GM12878 (cell line): ENCODE measurements around the gene TRMT1. TPM values are rescaled to one million over a fixed set of nuclear protein-coding genes. Genes with fewer than 3 reads are reported as not detected.
"Not testable (repeated sequence)": the region's sequence is repeated elsewhere in the genome, so short reads cannot be mapped to it uniquely, and the experiment has no call there.

Experiments
- ATAC-seq: fragments of 200-7000 bp; cut with Tn5 transposase; 3 replicates; pipeline ENCODE4 v1.9.1; 2020; ENCODE audit warnings: mild to moderate bottlenecking, moderate library complexity
- BruUV-seq: library from RNA; stranded (reverse); fragments of 400-500 nt; replicated peaks from 2 replicates; lab custom pipeline; 2021; lab: Mats Ljungman, UMichigan
- CTCF ChIA-PET: fragments of 300-600 bp; sonication (Branson Sonifier 250); formaldehyde crosslinking; extraction: SDS; loops from one replicate; lab custom pipeline; 2021; ENCODE audit warnings: inconsistent platforms; lab: Yijun Ruan, JAX
- POLR2A ChIA-PET: fragments of 350-600 bp; formaldehyde crosslinking; extraction: SDS; loops from one replicate; lab custom pipeline; 2021; ENCODE audit warnings: inconsistent platforms; lab: Charles Lee
- RAD21 ChIA-PET: fragments of 300-600 bp; sonication (Branson Sonifier 250); formaldehyde crosslinking; loops from one replicate; lab custom pipeline; 2023; ENCODE audit warnings: antibody characterized with exemption; ENCODE audit not compliant: unreplicated experiment; lab: Charles Lee
- SMC1A ChIA-PET: fragments of 300-600 bp; sonication (Branson Sonifier 250); formaldehyde crosslinking; loops from one replicate; lab custom pipeline; 2023; ENCODE audit not compliant: unreplicated experiment, uncharacterized antibody; lab: Charles Lee
- DNase-seq: peaks from one replicate; pipeline ENCODE4 v3.0.0-alpha.2; 2011; ENCODE audit warnings: low read depth, low spot score
- FAIRE-seq: peaks from 3 replicates; lab custom pipeline; 2011; peaks lifted over from hg19 to GRCh38; lab: Jason Lieb, UNC
- H2AFZ ChIP-seq: 2 replicates; pipeline ENCODE4 v1.6.0; 2011; ENCODE audit warnings: low read depth, low read length, control low read depth; ENCODE audit not compliant: control insufficient read depth
- H3K27ac ChIP-seq: 2 replicates; pipeline ENCODE4 v1.5.1; 2011; ENCODE audit warnings: control low read depth; ENCODE audit not compliant: control insufficient read depth, insufficient read depth
- H3K27me3 ChIP-seq, 2 experiments: replicated peaks in 1 of 2; 2 replicates each; pipeline versions ENCODE4 v1.6.0 to v1.6.1; 2011; ENCODE audit warnings: low read length in 1 of 2; ENCODE audit not compliant: control insufficient read depth in 2 of 2, insufficient read depth in 2 of 2
- H3K36me3 ChIP-seq, 2 experiments: 2 replicates each; pipeline ENCODE4 v1.5.1; 2011; ENCODE audit warnings: low read length in 1 of 2; ENCODE audit not compliant: control insufficient read depth in 2 of 2, insufficient read depth in 2 of 2
- H3K4me1 ChIP-seq: 2 replicates; pipeline ENCODE4 v1.6.1; 2011; ENCODE audit warnings: mild to moderate bottlenecking, low read length, moderate library complexity, mixed read lengths; ENCODE audit not compliant: control insufficient read depth, insufficient read depth
- H3K4me2 ChIP-seq: 2 replicates; pipeline ENCODE4 v1.6.0; 2011; ENCODE audit warnings: control low read depth; ENCODE audit not compliant: control insufficient read depth, insufficient read depth
- H3K4me3 ChIP-seq: fragments of 200-600 bp; sonication (generic); 2 replicates; pipeline ENCODE4 v1.5.1; 2016
- H3K79me2 ChIP-seq: 2 replicates; pipeline ENCODE4 v1.6.0; 2011; ENCODE audit warnings: low read length; ENCODE audit not compliant: control insufficient read depth, insufficient read depth
- H3K9ac ChIP-seq: 2 replicates; pipeline ENCODE4 v1.8.0; 2011; ENCODE audit warnings: low read length, control low read depth, mixed read lengths; ENCODE audit not compliant: control insufficient read depth, insufficient read depth
- H3K9me3 ChIP-seq: replicated peaks from 3 replicates; pipeline ENCODE4 v1.5.1; 2011; ENCODE audit warnings: mild to moderate bottlenecking, low read length; ENCODE audit not compliant: control insufficient read depth, insufficient read depth
- H4K20me1 ChIP-seq: 2 replicates; pipeline ENCODE4 v1.6.0; 2011; ENCODE audit not compliant: control insufficient read depth, insufficient read depth
- CREB1 ChIP-seq: IDR thresholded peaks from 2 replicates; pipeline ENCODE4 v1.6.1; 2012; ENCODE audit warnings: low read depth, mild to moderate bottlenecking, inconsistent platforms
- RBBP5 ChIP-seq: fragments of 200-600 bp; sonication (generic); conservative IDR thresholded peaks from 2 replicates; pipeline ENCODE4 v1.6.1; 2016
- WGBS: methylation state at CpG from one replicate; pipeline ENCODE4 v1.1.6; 2016; ENCODE audit warnings: low lambda C conversion rate; ENCODE audit not compliant: insufficient replicate concordance, insufficient coverage; ENCODE audit errors: missing lambda C conversion rate; 5-methylcytosine and 5-hydroxymethylcytosine counted together
- in situ Hi-C: fragments of 300-500 bp; cut with MboI; formaldehyde crosslinking; loops from 9 replicates; pipeline ENCODE4 v1.14.3; 2018; ENCODE audit warnings: mixed read lengths
- intact Hi-C: fragments of 100-400 bp; cut with micrococcal nuclease; formaldehyde crosslinking; loops from one replicate; pipeline ENCODE4 v1.14.2; 2022; ENCODE audit not compliant: unreplicated experiment
- polyA plus RNA-seq, 11 experiments: library from polyadenylated mRNA; depleted of rRNA in 4 of 11; unstranded in 6 of 11; stranded (reverse) in 5 of 11; fragments of >200 nt; fragmentation: Nextera tagmentation in 4 of 11; fragmentation: Illumina TruSeq in 1 of 11; extraction: Ambion mirVana in 4 of 11; extraction: Trizol in 1 of 11; gene quantifications; 1 replicate in 1 of 11; 2 replicates in 10 of 11; pipeline versions ENCODE4 v1.2.1 to v1.2.3, GENCODE V29; 2011 to 2016; ENCODE audit warnings: inconsistent platforms in 2 of 11, missing spikeins in 2 of 11, low read depth in 1 of 11
- total RNA-seq, 4 experiments: library from RNA; depleted of rRNA in 3 of 4; stranded (reverse); fragments of >200 nt in 3 of 4; fragmentation: Illumina TruSeq in 1 of 4; extraction: Trizol in 1 of 4; gene quantifications; 2 replicates each; pipeline versions ENCODE4 v1.2.1 to v1.2.3, GENCODE V29; 2013 to 2021
- TF ChIP-seq, protein P1 (sequence below): fragments of 450-650 bp; IDR thresholded peaks from 2 replicates; pipeline ENCODE4 v1.6.1; 2016; ENCODE audit warnings: mild to moderate bottlenecking

The TRMT1 gene
- total and polyA plus RNA-seq, 10 of the 15 experiments (the other 5 are each of a cell fraction or from before 2014, with no cell fraction given) = 3.4 to 68.8 (median 34.8) TPM

DNA sequence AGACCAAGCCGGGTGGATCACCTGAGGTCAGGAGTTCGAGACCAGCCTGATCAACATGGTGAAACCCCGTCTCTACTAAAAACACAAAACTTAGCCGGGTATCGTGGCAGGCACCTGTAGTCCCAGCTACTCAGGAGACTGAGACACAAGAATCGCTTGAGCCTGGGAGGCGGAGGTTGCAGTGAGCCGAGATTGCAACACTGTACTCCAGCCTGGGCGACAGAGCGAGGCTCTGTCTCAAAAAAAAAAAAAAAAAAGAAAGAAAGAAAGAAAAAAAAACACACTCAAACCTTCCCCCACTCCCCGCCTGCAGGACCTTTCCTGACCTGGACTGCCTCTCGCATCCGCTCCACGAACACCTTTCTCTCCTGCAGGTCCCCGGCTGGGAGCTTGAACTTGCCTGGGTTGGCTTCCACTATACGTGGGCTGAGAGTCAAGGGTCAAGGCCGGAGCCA is 32.7 kb upstream of the TRMT1 start:
- Histone ChIP-seq H3K9ac (peak overlapping the region; percentile 97), H3K79me2 (peaks cover 40% of the 10 kb centered on the region), H3K4me2 (peak overlapping the region; percentile 92), H3K4me3 (peak overlapping the region; percentile 97), H2AFZ (peak overlapping the region; percentile 92)
- ChIA-PET SMC1A (interaction anchor here (1.4 kb wide), 1 partner anchor 31 kb away, joined by 3 read pairs; the partner anchor contains the start of gene NACC1), CTCF (interaction anchor here (0.6 to 2.1 kb wide), 4 partner anchors 17 to 46 kb away, joined by 3 to 8 read pairs (median 5); no protein-coding TSS in a partner anchor), RAD21 (interaction anchor here (1.1 to 1.8 kb wide), 2 partner anchors 29 to 31 kb away, joined by 3 to 10 read pairs; partner anchors contain the start of gene NACC1), POLR2A (interaction anchor here (0.5 to 1.4 kb wide), 4 partner anchors 30 to 843 kb away, joined by 3 to 4 read pairs (median 4); partner anchors contain the start of gene NACC1)
- H3K36me3 ChIP-seq, H3K9me3 ChIP-seq, H3K27me3 ChIP-seq, BruUV-seq, in situ Hi-C loops, H4K20me1 ChIP-seq, DNase-seq, H3K27ac ChIP-seq, intact Hi-C loops, FAIRE-seq, H3K4me1 ChIP-seq, ATAC-seq: not testable (repeated sequence)
- TF ChIP-seq, protein P1, sequence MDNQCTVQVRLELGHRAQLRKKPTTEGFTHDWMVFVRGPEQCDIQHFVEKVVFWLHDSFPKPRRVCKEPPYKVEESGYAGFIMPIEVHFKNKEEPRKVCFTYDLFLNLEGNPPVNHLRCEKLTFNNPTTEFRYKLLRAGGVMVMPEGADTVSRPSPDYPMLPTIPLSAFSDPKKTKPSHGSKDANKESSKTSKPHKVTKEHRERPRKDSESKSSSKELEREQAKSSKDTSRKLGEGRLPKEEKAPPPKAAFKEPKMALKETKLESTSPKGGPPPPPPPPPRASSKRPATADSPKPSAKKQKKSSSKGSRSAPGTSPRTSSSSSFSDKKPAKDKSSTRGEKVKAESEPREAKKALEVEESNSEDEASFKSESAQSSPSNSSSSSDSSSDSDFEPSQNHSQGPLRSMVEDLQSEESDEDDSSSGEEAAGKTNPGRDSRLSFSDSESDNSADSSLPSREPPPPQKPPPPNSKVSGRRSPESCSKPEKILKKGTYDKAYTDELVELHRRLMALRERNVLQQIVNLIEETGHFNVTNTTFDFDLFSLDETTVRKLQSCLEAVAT = peak; percentile 63; the same call in 1 of the 2 replicates
- 72% methylated on average over 17 of the region's 17 CpGs for WGBS

DNA sequence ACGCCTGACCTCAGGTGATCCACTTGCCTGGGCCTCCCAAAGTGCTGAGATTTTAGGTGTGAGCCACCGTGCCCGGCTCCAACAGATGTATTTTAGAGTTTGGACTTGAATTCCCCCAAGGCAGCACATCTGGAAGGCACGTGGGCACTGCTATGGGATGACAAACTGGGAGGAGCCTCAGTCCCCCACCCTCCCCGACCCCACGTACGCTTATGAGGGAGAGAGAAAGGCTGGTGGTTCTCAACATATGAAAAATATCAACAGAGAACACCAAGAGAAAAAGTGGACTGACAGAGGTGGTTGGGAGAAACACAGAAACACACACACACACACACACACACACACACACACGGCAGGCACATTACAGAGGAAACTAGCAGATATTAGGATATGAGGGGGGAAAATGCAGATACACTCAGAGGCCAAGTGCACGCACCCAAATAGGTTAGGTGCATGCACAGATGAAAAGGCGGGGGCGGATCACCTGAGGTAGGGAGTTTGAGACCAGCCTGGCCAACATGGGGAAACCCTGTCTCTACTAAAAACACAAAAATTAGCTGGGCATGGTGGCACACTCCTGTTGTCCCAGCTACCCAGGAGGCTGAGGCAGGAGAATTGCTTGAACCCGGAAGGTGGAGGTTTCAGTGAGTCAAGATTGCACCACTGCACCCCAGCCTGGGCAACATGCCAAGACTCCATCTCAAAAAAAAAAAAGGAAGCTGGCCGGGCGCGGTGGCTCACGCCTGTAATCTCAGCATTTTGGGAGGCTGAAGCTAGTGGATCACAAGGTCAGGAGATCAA is 30.4 kb upstream of the TRMT1 start:
- no peak for FAIRE-seq
- intact Hi-C loops = no loop called here
- no peaks in the 10 kb centered on the region for H4K20me1 ChIP-seq
- H3K4me1 ChIP-seq = peaks cover 4% of the 10 kb centered on the region
- RAD21 ChIA-PET = interaction anchor here (0.7 kb wide), 1 partner anchor 856 kb away, joined by 3 read pairs; no protein-coding TSS in a partner anchor
- H3K27me3 ChIP-seq = no peaks in the 10 kb centered on the region
- H3K9ac ChIP-seq = no peak overlapping the region
- DNase-seq = no peak
- no peak overlapping the region for H3K27ac ChIP-seq
- ATAC-seq = no peak
- TF ChIP-seq CREB1 = no peak
- no peak for TF ChIP-seq RBBP5
- TF ChIP-seq, all 136 proteins: peak for 0
- Histone ChIP-seq H3K4me3 (no peak overlapping the region), H2AFZ (no peak overlapping the region), H3K4me2 (no peak overlapping the region), H3K79me2 (peaks cover 18% of the 10 kb centered on the region), H3K36me3 (no peaks in the 10 kb centered on the region; a peak in 1 of 4 replicates), H3K9me3 (no peaks in the 10 kb centered on the region)
- ChIA-PET CTCF (interaction anchor here (0.6 kb wide), 2 partner anchors 27 to 911 kb away, joined by 3 read pairs; no protein-coding TSS in a partner anchor), SMC1A (no interaction called here), POLR2A (interaction anchor here (0.5 kb wide), 1 partner anchor 652 kb away, joined by 3 read pairs; no protein-coding TSS in a partner anchor)
- no TSS peak for BruUV-seq
- WGBS = 64% methylated on average over 13 of the region's 16 CpGs
- in situ Hi-C loops = no loop called here
